Pulmonary artery endothelial cell (primary cell): ENCODE measurements around the gene FCN1. TPM values are rescaled to one million over a fixed set of nuclear protein-coding genes. Genes with fewer than 3 reads are reported as not detected.

Source experiments
- DNase-seq: peaks from one replicate; pipeline ENCODE4 v3.0.0-alpha.2; 2011; ENCODE audit warnings: low read depth, low spot score
- total RNA-seq: library from RNA; depleted of rRNA; stranded (reverse); fragments of >200 nt; gene quantifications from 2 replicates; pipeline ENCODE4 v1.2.3, GENCODE V29; 2014

The FCN1 gene
- total RNA-seq, 1 donor from 2014 or later, result not detected

GRCh38 chr9:134879664-134880483 is 37.8 kb downstream of the FCN1 start:
- no peak for DNase-seq

GRCh38 chr9:134877541-134877940 is 40.2 kb downstream of the FCN1 start:
- DNase-seq, result no peak

DNA sequence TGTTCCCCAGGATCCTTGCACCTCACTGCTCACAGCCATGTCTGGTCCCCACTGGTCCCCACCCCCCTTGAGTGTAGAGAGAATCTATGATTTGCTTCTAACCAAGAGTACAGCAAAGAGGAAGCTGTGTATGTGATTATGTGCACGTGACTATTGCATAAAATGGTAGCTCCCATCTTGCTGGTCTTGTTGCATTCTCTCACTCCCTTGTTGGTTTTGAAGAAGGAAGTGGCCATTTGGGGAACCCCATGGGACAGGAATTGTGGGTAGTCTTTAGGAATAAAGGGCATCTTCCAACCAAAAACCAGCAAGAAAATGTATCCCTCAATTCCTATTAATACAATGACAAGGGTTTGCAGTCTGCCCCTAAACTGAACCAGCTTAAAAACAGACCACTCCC is 42.3 kb downstream of the FCN1 start:
- no peak for DNase-seq

- no peak for DNase-seq
Observed at GRCh38 chr9:134872482-134873231, 45.1 kb downstream of the FCN1 start.

GRCh38 chr9:134871697-134872340 is 45.9 kb downstream of the FCN1 start:
- no peak for DNase-seq

DNA sequence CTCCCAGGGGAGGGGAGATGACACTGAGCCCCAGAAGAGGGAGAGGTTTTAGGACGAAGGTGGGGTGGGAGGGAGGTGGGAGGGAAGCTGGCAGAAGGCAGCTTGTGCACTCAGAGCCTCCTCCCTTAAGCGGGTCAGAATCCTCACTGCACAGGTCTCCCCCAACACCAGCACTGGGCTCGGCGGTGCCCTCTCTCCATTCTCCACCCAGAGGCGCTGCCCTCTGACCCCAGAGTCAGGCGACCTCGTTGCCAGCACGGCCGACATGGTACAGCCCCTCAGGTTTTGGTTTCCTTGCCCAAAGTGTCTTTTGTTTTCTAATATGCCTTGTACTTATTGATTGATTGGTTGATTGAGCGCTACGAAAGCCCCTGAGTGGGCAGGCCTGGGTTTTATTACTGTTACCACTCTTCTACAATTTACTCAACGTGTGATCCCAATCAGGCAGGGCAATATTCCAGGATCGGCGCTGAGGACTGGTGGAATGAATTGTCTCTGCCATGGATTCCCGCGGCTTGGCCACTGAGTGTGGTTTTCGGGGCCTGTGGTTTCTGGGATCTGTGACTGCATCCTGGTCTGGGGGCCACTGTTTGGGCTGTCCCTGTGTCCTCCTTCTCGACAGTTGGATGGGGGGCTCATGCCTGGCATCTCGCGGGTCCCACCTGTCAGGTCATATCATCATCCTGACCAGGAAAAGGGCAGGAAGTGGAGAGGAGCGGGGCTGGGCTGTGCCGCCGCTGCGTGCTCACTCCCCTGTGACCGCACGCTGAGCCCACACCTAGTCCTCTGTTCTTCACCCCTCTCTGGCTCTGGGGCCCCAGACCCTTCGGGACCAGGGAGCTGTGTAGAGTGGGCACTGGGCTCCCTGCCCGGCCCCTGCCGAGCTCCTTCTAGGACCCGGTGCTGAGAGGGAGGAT is 46.7 kb downstream of the FCN1 start:
- DNase-seq, result no peak

- no peak for DNase-seq
Observed at GRCh38 chr9:134870301-134870694, 47.4 kb downstream of the FCN1 start.

- DNase-seq, result no peak
Observed at GRCh38 chr9:134869554-134870300, 48.0 kb downstream of the FCN1 start.

- DNase-seq, result no peak
Observed at GRCh38 chr9:134868751-134869553, 48.8 kb downstream of the FCN1 start.

GRCh38 chr9:134867917-134868750 is 49.6 kb downstream of the FCN1 start:
- no peak for DNase-seq

DNA sequence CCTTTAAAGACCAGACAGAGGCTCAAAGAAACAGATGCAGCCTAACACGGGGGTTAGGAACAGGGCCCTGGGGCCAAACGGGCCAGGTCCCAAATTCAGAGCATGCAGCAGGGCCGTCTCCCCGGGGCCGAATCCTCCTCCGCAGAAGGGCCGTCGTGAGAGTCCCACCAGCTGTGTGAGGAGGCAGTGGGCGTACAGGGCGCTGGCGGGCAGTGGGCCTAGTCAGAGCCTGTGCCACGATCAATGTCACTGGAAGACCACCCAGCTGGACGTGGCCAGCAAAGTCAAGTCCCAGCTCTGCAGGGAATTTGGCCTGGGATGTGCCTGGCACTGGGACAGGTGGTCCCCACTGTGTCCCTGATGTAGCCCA is 52.9 kb downstream of the FCN1 start:
- DNase-seq, result no peak

DNA sequence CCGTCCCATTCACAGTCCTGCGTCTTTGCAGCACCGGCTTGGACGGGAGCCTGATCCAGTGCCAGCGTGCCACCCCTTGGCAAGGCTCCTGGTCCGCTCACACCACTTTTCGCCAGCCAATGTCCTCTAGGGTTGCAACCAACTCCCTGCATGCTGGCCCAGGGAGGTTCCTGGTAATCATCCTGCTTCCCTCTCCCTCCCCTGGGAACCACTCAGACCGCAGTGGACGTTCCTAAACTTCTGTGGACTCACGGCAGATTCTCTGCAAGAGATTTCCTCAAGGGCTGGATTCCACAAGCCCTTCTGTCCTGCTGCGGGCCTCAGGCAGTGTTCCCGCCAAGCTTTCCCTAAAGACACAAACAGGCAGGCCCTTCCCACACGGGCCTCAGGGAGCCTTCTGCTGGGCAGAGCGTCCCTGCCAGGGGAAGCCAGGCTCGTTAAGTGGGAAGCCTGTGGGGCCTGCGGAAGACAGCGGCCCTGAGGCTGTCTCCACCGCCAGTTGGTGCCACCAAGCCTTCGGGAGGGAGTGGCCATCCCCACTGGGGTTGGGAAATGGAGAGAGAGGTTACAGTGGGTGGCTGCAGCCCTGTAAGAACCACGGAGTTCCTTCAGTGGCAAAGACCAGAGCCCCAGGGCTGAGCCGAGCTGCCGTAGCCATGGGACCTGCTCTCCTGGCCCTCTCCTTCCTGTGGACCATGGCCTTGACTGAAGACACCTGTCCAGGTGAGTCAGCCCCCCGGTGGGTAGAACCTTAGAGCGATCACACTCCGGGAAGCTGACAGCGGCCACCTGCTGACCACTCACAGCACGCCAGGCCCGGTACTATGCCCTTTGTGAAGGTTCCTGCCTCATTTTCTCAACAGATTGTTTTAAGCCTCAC is 53.5 kb downstream of the FCN1 start:
- no peak for DNase-seq

DNA sequence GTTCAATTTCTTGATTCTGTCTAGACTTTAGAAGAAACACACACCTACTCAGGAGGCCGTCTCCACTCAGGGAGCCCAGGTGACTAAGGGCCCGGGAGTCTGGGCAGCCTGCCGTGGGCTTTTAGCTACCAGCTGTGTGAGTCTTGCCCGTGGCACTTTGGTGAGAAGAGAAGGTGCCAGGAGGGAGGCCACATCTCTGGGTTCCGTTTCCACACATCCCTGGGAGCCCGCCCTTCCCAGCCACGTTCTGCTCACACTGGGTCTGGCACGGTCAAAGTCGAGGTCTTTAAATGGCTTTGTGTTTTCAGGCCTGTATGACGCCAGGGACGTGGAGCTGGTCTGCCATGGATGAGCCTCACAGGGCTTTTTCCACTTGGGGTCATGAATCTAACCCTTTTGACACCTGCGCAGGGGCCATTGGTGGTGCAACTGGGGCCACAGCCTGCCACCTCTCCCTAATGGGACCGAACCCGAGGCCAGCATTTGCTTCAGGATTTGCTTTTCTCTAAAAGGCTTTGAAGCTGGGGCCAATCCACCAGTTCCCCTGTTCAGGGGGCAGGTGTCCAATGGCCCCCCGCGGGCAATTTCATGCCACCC is 54.3 kb downstream of the FCN1 start:
- no peak for DNase-seq

DNA sequence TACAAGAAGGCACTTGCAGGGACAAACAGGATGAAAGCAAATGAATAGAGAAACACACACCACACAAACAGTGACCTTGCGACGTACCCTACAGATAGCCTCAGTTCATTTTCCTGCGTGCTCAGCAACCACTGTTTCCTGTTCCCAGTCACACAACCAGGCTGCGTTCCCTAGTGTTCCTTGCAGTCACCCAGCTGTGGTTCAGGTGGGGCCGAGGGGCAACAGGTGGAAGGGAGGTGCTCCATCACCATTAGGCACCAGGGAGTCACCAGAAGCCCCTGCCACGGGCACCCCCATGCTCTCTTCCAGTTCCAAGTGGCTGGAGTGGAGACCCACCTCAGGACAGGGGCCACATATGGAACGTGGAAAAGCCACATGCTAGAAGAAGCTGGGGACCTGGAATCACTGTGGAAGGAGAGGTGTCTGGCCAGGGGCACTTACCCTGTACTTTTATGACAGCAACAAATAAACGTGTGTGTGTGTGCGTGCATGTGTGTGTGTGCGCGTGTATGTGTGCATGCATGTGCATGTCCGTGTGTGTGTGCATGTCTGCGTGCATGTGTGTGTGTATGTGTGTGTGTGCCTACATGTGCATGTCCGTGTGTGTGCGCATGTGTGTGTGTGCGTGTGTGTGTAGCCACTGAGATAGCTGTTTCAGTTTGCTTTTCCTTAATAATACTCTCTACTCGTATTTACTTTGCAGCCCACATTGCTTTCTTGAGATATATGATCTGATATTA is 55.9 kb downstream of the FCN1 start:
- DNase-seq, result no peak

DNA sequence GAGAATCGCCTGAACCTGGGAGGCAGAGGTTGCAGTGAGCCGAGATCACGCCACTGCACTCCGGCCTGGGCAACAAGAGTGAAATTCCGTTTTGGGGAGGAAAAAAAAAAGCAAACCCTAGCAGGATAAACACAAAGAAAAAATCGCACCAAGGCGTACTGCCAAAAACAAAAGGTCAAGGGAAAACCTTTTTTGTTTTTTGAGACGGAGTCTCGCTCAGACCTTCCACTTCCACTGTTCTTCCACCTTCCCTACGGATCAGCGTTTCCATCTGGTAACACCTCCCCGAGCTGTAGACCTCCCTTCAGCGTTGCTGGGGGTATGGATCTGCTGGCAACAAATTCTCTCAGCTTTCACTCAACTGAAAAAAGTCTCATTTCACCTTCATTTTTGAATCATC is 57.2 kb downstream of the FCN1 start:
- no peak for DNase-seq

DNA sequence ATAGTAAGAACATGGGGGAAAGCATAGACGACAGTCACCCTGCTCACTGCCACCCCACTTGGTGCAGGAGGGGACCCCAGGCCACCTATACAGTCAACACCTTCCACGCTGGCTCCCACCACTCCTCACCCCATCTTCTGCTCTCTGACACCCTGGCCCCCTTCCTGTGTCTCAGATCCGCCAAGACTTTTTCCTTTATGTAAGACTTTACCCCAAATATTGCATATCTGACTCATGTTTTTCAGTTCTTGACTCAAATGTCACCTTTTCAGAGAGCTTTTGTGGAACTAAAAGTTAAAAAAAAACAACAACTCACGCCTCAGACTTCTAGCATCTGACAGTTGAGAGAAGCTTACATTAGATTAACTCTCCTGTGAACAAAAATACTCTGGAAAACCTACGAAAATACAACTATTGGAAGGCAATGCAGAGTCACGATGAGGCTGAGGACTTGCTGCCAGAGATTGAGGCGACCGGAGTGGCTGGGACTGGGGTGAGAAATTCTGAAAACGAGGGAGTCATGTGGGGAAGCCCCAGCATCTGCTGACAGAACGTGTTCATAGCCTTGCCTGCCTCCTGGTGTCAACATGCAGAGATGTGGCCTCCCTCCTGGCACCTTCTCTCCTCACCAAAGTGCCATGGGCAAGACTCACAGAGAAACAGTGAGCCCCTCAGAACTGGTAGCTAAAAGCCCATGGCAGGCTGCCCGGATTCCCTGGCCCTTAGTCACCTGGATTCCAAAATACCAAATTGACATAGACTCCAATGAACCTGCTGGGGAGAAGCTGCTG is 59.5 kb downstream of the FCN1 start:
- DNase-seq, result no peak
